22Rv1 (cell line): ENCODE data around the gene MSI2.

Experiments
- ZFX ChIP-seq: fragments of 450-650 bp; IDR thresholded peaks from 2 replicates; pipeline ENCODE4 v1.6.1; 2017; ENCODE audit warnings: antibody characterized with exemption, borderline replicate concordance
- TF ChIP-seq, protein P1 (sequence below): fragments of 450-650 bp; IDR thresholded peaks from 2 replicates; pipeline ENCODE4 v1.5.1; 2017; ENCODE audit warnings: mild to moderate bottlenecking

DNA sequence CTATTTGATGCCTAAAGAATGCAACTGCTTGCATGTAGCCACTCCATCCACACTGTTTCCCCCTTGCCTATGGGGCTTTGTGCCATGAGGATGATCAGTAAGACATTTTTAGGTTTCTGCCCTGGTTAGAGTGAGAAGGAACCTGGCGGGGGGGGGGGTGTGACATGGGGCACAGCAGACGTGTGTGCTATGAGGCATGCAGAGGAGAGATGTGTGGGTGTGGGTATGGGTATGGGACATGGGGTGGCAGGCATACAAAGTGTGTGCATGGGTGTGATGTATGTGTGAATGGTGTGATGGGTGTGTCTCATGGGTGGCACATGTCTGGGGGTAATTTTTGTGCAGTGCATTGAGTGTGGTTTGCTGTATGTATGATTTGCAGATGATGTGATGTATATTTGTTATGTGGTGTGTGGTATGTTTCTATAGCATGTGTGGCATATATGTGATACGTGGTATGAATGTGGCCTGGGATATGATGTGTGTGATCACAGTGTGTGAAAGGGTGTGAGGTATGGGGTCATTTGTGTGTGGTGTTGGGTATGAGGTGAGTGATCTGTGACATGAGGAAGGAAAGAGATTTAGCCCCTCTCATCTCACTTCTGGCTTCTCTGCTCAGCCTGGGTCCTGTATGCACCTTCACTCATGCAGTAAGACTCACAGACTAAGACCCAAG is 473.8 kb downstream of the MSI2 start:
- TF ChIP-seq, protein P1, sequence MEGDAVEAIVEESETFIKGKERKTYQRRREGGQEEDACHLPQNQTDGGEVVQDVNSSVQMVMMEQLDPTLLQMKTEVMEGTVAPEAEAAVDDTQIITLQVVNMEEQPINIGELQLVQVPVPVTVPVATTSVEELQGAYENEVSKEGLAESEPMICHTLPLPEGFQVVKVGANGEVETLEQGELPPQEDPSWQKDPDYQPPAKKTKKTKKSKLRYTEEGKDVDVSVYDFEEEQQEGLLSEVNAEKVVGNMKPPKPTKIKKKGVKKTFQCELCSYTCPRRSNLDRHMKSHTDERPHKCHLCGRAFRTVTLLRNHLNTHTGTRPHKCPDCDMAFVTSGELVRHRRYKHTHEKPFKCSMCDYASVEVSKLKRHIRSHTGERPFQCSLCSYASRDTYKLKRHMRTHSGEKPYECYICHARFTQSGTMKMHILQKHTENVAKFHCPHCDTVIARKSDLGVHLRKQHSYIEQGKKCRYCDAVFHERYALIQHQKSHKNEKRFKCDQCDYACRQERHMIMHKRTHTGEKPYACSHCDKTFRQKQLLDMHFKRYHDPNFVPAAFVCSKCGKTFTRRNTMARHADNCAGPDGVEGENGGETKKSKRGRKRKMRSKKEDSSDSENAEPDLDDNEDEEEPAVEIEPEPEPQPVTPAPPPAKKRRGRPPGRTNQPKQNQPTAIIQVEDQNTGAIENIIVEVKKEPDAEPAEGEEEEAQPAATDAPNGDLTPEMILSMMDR, result no peak
- no peak for TF ChIP-seq ZFX
